Measurements from ENCODE around the gene ATP1A4. TPM values are rescaled to one million over a fixed set of nuclear protein-coding genes. Genes with fewer than 3 reads are reported as not detected.

The ATP1A4 gene
- total and polyA plus RNA-seq, 4 donors: 0.06 to 0.09 (median 0.08) TPM; not detected in 1

GRCh38 chr1:160194737-160195059 is 43.3 kb downstream of the ATP1A4 start:
- no peak for DNase-seq
- H3K4me3 ChIP-seq: no peak overlapping the region
- H3K27me3 ChIP-seq (ENCODE audit: control insufficient read depth in 3 of 3, insufficient read depth in 3 of 3, low read length in 2 of 3): no peaks in the 10 kb centered on the region
- 83 to 98% methylated on average over 2 of the region's 2 CpGs for WGBS, 2 donors
- H3K36me3 ChIP-seq (ENCODE audit: control insufficient read depth in 4 of 4, insufficient read depth in 4 of 4, low read length in 4 of 4): no peaks in the 10 kb centered on the region
- TF ChIP-seq, protein P1, sequence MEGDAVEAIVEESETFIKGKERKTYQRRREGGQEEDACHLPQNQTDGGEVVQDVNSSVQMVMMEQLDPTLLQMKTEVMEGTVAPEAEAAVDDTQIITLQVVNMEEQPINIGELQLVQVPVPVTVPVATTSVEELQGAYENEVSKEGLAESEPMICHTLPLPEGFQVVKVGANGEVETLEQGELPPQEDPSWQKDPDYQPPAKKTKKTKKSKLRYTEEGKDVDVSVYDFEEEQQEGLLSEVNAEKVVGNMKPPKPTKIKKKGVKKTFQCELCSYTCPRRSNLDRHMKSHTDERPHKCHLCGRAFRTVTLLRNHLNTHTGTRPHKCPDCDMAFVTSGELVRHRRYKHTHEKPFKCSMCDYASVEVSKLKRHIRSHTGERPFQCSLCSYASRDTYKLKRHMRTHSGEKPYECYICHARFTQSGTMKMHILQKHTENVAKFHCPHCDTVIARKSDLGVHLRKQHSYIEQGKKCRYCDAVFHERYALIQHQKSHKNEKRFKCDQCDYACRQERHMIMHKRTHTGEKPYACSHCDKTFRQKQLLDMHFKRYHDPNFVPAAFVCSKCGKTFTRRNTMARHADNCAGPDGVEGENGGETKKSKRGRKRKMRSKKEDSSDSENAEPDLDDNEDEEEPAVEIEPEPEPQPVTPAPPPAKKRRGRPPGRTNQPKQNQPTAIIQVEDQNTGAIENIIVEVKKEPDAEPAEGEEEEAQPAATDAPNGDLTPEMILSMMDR (IDR thresholded peaks at IDR 0.05; ENCODE audit: control extremely low read depth, extremely low read depth): no peak
- no peak for ATAC-seq (ENCODE audit: insufficient read depth, low FRiP score)
- H3K4me1 ChIP-seq (ENCODE audit: control insufficient read depth in 5 of 5, insufficient read depth in 5 of 5, low read length in 5 of 5): peaks cover 0 to 14% (median 3%) of the 10 kb centered on the region in 5 donors
- no peaks in the 10 kb centered on the region for H3K9me3 ChIP-seq (ENCODE audit: control insufficient read depth in 4 of 4, insufficient read depth in 3 of 4, low read length in 3 of 4)
- no peak overlapping the region for H3K27ac ChIP-seq (ENCODE audit: low read depth in 1 of 2, low read length in 1 of 2)
- no peak overlapping the region for H3K9ac ChIP-seq (ENCODE audit: insufficient read depth in 1 of 2, low read length in 2 of 2)

GRCh38 chr1:160196143-160196542 is 44.7 kb downstream of the ATP1A4 start:
- WGBS, 2 donors: 85 to 90% methylated on average over 4 of the region's 4 CpGs
- no peak for ATAC-seq (ENCODE audit: insufficient read depth, low FRiP score)
- H3K9me3 ChIP-seq (ENCODE audit: control insufficient read depth in 4 of 4, insufficient read depth in 3 of 4, low read length in 3 of 4): no peaks in the 10 kb centered on the region
- TF ChIP-seq, protein P1 (IDR thresholded peaks at IDR 0.05; ENCODE audit: control extremely low read depth, extremely low read depth): no peak
- H3K27me3 ChIP-seq (ENCODE audit: control insufficient read depth in 3 of 3, insufficient read depth in 3 of 3, low read length in 2 of 3): no peaks in the 10 kb centered on the region
- H3K36me3 ChIP-seq (ENCODE audit: control insufficient read depth in 4 of 4, insufficient read depth in 4 of 4, low read length in 4 of 4): no peaks in the 10 kb centered on the region
- no peak overlapping the region for H3K9ac ChIP-seq (ENCODE audit: insufficient read depth in 1 of 2, low read length in 2 of 2)
- peaks cover 0 to 9% (median 2%) of the 10 kb centered on the region in 5 donors for H3K4me1 ChIP-seq (ENCODE audit: control insufficient read depth in 5 of 5, insufficient read depth in 5 of 5, low read length in 5 of 5)
- no peak overlapping the region for H3K4me3 ChIP-seq
- H3K27ac ChIP-seq (ENCODE audit: low read depth in 1 of 2, low read length in 1 of 2): no peak overlapping the region
- DNase-seq: no peak

GRCh38 chr1:160197231-160197630 is 45.8 kb downstream of the ATP1A4 start:
- H3K9ac ChIP-seq (ENCODE audit: insufficient read depth in 1 of 2, low read length in 2 of 2): no peak overlapping the region
- peaks cover 0 to 9% (median 2%) of the 10 kb centered on the region in 5 donors for H3K4me1 ChIP-seq (ENCODE audit: control insufficient read depth in 5 of 5, insufficient read depth in 5 of 5, low read length in 5 of 5)
- 96 to 97% methylated on average over 4 of the region's 4 CpGs for WGBS, 2 donors
- no peak overlapping the region for H3K4me3 ChIP-seq
- H3K36me3 ChIP-seq (ENCODE audit: control insufficient read depth in 4 of 4, insufficient read depth in 4 of 4, low read length in 4 of 4): no peaks in the 10 kb centered on the region
- DNase-seq: no peak
- H3K27me3 ChIP-seq (ENCODE audit: control insufficient read depth in 3 of 3, insufficient read depth in 3 of 3, low read length in 2 of 3): no peaks in the 10 kb centered on the region
- no peak overlapping the region for H3K27ac ChIP-seq (ENCODE audit: low read depth in 1 of 2, low read length in 1 of 2)
- no peak for ATAC-seq (ENCODE audit: insufficient read depth, low FRiP score)
- no peaks in the 10 kb centered on the region for H3K9me3 ChIP-seq (ENCODE audit: control insufficient read depth in 4 of 4, insufficient read depth in 3 of 4, low read length in 3 of 4)
- TF ChIP-seq, protein P1 (IDR thresholded peaks at IDR 0.05; ENCODE audit: control extremely low read depth, extremely low read depth): no peak

- no peak overlapping the region for H3K9ac ChIP-seq (ENCODE audit: insufficient read depth in 1 of 2, low read length in 2 of 2)
- no peaks in the 10 kb centered on the region for H3K36me3 ChIP-seq (ENCODE audit: control insufficient read depth in 4 of 4, insufficient read depth in 4 of 4, low read length in 4 of 4)
- no peak overlapping the region for H3K4me3 ChIP-seq
- no peak overlapping the region for H3K27ac ChIP-seq (ENCODE audit: low read depth in 1 of 2, low read length in 1 of 2)
- no peak for DNase-seq
- ATAC-seq (ENCODE audit: insufficient read depth, low FRiP score): no peak
- TF ChIP-seq, protein P1 (IDR thresholded peaks at IDR 0.05; ENCODE audit: control extremely low read depth, extremely low read depth): no peak
- no peaks in the 10 kb centered on the region for H3K27me3 ChIP-seq (ENCODE audit: control insufficient read depth in 3 of 3, insufficient read depth in 3 of 3, low read length in 2 of 3)
- H3K4me1 ChIP-seq (ENCODE audit: control insufficient read depth in 5 of 5, insufficient read depth in 5 of 5, low read length in 5 of 5): peaks cover 0 to 9% (median 4%) of the 10 kb centered on the region in 5 donors
- H3K9me3 ChIP-seq (ENCODE audit: control insufficient read depth in 4 of 4, insufficient read depth in 3 of 4, low read length in 3 of 4): no peaks in the 10 kb centered on the region
- 79 to 81% methylated on average over 4 of the region's 4 CpGs for WGBS, 2 donors
Measured at GRCh38 chr1:160200786-160201185, 49.4 kb downstream of the ATP1A4 start.

Measured in lung (tissue), 12 donors.